IPS-20b (cell line): ENCODE results near the gene UST.
A peak's percentile ranks its signal among the peaks of the same experiment; 100 is the strongest.
"Not testable (repeated sequence)": the region's sequence is repeated elsewhere in the genome, so short reads cannot be mapped to it uniquely, and the experiment has no call there.

Experiments
- H3K27ac ChIP-seq: one replicate; pipeline ENCODE4 v1.5.1; 2013; ENCODE audit warnings: low read length
- H3K27me3 ChIP-seq: 2 replicates; pipeline ENCODE4 v1.6.1; 2013; ENCODE audit warnings: mild to moderate bottlenecking, low read length, inconsistent platforms; ENCODE audit not compliant: insufficient read depth
- H3K36me3 ChIP-seq: 2 replicates; pipeline ENCODE4 v1.6.1; 2013; ENCODE audit warnings: low read depth, mild to moderate bottlenecking, inconsistent platforms, low read length, moderate library complexity; ENCODE audit not compliant: insufficient read depth
- H3K4me1 ChIP-seq: 2 replicates; pipeline ENCODE4 v1.6.1; 2013; ENCODE audit warnings: mild to moderate bottlenecking, control low read depth, inconsistent platforms, low read length, moderate library complexity; ENCODE audit not compliant: insufficient read depth
- H3K4me3 ChIP-seq: 2 replicates; pipeline ENCODE4 v1.5.1; 2013; ENCODE audit warnings: mild to moderate bottlenecking, low read length, inconsistent platforms
- H3K9ac ChIP-seq: 2 replicates; pipeline ENCODE4 v1.6.1; 2013; ENCODE audit warnings: low read depth, mild to moderate bottlenecking, inconsistent platforms, low read length, moderate library complexity
- H3K9me3 ChIP-seq: 2 replicates; pipeline ENCODE4 v1.6.1; 2013; ENCODE audit warnings: mild to moderate bottlenecking, low read depth, low read length, inconsistent platforms; ENCODE audit not compliant: insufficient read depth

UST gene

GRCh38 chr6:148973538-148974208 is 226.8 kb downstream of the UST start:
- peak overlapping the region; percentile 8; the same call in 1 of the 2 replicates for H3K9ac ChIP-seq
- peaks cover 7% of the 10 kb centered on the region; the same call in 1 of the 2 replicates for H3K36me3 ChIP-seq
- H3K9me3 ChIP-seq = no peaks in the 10 kb centered on the region
- H3K4me3 ChIP-seq = no peak overlapping the region
- peaks cover 41% of the 10 kb centered on the region for H3K4me1 ChIP-seq
- no peaks in the 10 kb centered on the region for H3K27me3 ChIP-seq
- no peak overlapping the region for H3K27ac ChIP-seq

- no peaks in the 10 kb centered on the region for H3K9me3 ChIP-seq
- H3K27me3 ChIP-seq = no peaks in the 10 kb centered on the region
- H3K9ac ChIP-seq = no peak overlapping the region; the same call in 1 of the 2 replicates
- H3K27ac ChIP-seq = no peak overlapping the region
- peaks cover 7% of the 10 kb centered on the region; the same call in 1 of the 2 replicates for H3K36me3 ChIP-seq
- no peak overlapping the region for H3K4me3 ChIP-seq
- peaks cover 37% of the 10 kb centered on the region for H3K4me1 ChIP-seq
These were observed 227.5 kb downstream of the UST start for GRCh38 chr6:148974351-148974750.

DNA sequence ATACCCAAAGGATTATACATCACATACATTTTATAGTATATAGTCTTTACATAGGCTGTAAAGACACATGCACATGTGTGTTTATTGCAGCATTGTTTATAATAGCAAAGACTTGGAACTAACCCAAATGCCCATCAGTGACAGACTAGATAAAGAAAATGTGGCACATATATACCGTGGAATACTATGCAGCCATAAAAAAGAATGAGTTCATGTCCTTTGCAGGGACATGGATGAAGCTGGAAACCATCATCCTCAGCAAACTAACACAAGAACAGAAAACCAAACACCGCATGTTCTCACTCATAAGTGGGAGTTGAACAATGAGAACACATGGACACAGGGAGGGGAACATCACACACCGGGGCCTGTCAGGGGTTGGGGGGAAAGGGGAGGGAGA is 231.5 kb downstream of the UST start:
- Histone ChIP-seq H3K4me1 (peaks cover 16% of the 10 kb centered on the region; the same call in 1 of the 2 replicates), H3K36me3 (peaks cover 10% of the 10 kb centered on the region; the same call in 1 of the 2 replicates)
- not testable (repeated sequence) for H3K9me3 ChIP-seq, H3K4me3 ChIP-seq, H3K9ac ChIP-seq, H3K27ac ChIP-seq, H3K27me3 ChIP-seq

DNA sequence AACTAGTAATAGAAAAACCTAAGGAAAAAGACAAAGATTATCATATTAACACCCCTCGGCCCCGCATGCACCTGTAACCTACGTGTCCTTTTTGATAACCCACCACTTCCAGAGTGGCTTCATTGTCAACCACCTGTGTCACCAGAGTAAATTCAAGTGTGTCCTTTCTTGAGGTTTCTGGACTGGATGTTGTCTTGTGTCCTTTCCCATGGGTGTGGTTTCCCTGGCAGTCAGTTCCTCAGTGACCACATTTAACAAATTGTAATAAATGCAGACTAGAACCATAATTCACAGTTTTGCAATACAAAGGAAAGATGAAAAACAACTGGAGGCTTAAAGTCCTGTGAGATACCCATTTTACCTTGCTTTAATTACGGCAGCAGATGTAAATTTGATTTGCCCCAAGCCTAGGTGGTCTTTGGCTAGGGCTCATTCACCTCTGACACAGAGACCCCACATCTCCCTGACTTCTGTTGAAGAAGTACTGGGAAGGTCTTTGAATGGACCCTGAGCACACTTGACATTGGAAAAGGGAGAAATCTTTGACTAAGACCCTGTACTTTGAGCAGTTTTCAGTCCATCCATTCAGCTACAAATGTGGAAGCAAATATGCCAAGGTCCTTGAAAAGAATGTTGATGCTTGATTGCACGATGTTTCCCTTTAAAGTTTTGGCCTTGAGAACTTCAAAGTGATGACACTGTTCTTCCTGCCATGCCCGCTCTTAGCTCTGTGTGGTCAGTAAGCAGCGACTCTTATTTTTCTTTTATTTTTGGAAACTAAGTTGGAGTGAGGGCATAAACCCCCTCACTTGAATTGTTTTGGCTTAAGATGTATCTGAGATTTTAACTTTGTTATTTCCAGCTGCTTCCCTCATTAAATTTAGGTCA is 232.4 kb downstream of the UST start:
- H3K4me1 ChIP-seq = peaks cover 7% of the 10 kb centered on the region; the same call in 1 of the 2 replicates
- no peak overlapping the region for H3K4me3 ChIP-seq
- peaks cover 10% of the 10 kb centered on the region; the same call in 1 of the 2 replicates for H3K36me3 ChIP-seq
- no peaks in the 10 kb centered on the region for H3K27me3 ChIP-seq
- H3K9me3 ChIP-seq = no peaks in the 10 kb centered on the region
- H3K27ac ChIP-seq = no peak overlapping the region
- H3K9ac ChIP-seq = no peak overlapping the region

GRCh38 chr6:148980234-148980633 is 233.4 kb downstream of the UST start:
- H3K27me3 ChIP-seq = no peaks in the 10 kb centered on the region
- H3K36me3 ChIP-seq = peaks cover 3% of the 10 kb centered on the region; the same call in 1 of the 2 replicates
- H3K4me3 ChIP-seq = no peak overlapping the region

DNA sequence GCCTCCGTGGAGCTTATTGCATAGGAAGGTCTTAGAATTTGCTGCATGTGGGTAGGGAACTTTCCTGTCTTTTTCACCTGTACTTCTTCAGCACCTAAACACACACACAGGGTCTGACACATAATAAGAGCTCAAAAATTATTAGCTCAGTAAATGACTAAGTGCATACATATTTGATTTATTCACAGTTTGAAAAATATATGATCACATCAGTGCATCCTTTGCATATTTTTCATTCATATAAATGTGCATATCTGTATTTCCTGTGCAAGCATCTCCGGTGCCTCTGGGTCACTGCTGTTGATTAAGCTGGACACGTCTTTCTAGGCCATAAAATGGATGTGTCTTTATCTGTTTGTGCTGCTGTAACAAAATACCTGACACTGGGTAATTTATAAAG is 234.7 kb downstream of the UST start:
- H3K27me3 ChIP-seq = no peaks in the 10 kb centered on the region

More at GRCh38 chr6:148980234-148980633, 233.4 kb downstream of the UST start:
- no peak overlapping the region for H3K9ac ChIP-seq
- H3K27ac ChIP-seq = no peak overlapping the region
- H3K4me1 ChIP-seq = peaks cover 6% of the 10 kb centered on the region; the same call in 1 of the 2 replicates
- no peaks in the 10 kb centered on the region for H3K9me3 ChIP-seq

GRCh38 chr6:148983101-148983761 is 236.4 kb downstream of the UST start:
- H3K4me3 ChIP-seq = no peak overlapping the region
- no peak overlapping the region for H3K27ac ChIP-seq
- peaks cover 27% of the 10 kb centered on the region for H3K36me3 ChIP-seq
- H3K27me3 ChIP-seq = no peaks in the 10 kb centered on the region
- peaks cover 10% of the 10 kb centered on the region; the same call in 1 of the 2 replicates for H3K4me1 ChIP-seq
- H3K9me3 ChIP-seq = no peaks in the 10 kb centered on the region
- no peak overlapping the region for H3K9ac ChIP-seq

More for the DNA sequence above, 234.7 kb downstream of the UST start:
- peaks cover 6% of the 10 kb centered on the region; the same call in 1 of the 2 replicates for H3K4me1 ChIP-seq
- no peak overlapping the region for H3K4me3 ChIP-seq
- no peaks in the 10 kb centered on the region for H3K9me3 ChIP-seq
- no peak overlapping the region for H3K27ac ChIP-seq
- H3K36me3 ChIP-seq = peaks cover 10% of the 10 kb centered on the region
- no peak overlapping the region for H3K9ac ChIP-seq

GRCh38 chr6:148983966-148984365 is 237.1 kb downstream of the UST start:
- H3K4me1 ChIP-seq = peaks cover 16% of the 10 kb centered on the region
- no peaks in the 10 kb centered on the region for H3K27me3 ChIP-seq
- H3K9ac ChIP-seq = no peak overlapping the region
- no peak overlapping the region for H3K4me3 ChIP-seq
- H3K27ac ChIP-seq = no peak overlapping the region
- H3K9me3 ChIP-seq = no peaks in the 10 kb centered on the region
- H3K36me3 ChIP-seq = peaks cover 27% of the 10 kb centered on the region

- no peaks in the 10 kb centered on the region for H3K27me3 ChIP-seq
- H3K27ac ChIP-seq = no peak overlapping the region
- peaks cover 20% of the 10 kb centered on the region for H3K4me1 ChIP-seq
- H3K9ac ChIP-seq = no peak overlapping the region
- no peaks in the 10 kb centered on the region for H3K9me3 ChIP-seq
- H3K4me3 ChIP-seq = no peak overlapping the region
- peaks cover 27% of the 10 kb centered on the region for H3K36me3 ChIP-seq
These were observed 237.8 kb downstream of the UST start for GRCh38 chr6:148984531-148985056.

DNA sequence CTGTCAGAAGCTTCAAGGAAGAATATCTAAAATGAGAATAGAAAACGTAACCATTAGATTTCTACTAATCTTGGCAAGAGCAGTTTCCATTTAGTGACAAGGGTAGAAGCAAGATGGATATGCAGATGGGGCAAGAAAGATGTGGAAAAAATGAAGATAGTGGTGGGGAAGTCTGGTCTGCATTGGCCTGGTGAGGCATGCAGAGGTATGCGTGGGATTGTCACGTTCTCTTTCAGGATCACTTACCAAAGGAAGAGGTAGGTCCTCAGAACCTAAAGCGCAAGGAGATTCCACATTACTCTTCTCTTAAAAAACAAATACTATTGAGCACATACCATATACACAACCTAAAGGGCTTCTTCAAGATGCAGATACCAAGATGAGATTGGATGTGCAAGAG is 238.7 kb downstream of the UST start:
- peaks cover 27% of the 10 kb centered on the region for H3K36me3 ChIP-seq
- H3K9ac ChIP-seq = no peak overlapping the region
- H3K27me3 ChIP-seq = no peaks in the 10 kb centered on the region
- no peak overlapping the region for H3K27ac ChIP-seq
- H3K4me3 ChIP-seq = no peak overlapping the region
- H3K4me1 ChIP-seq = peaks cover 22% of the 10 kb centered on the region
- H3K9me3 ChIP-seq = no peaks in the 10 kb centered on the region

GRCh38 chr6:148986608-148987007 is 239.8 kb downstream of the UST start:
- H3K9me3 ChIP-seq = no peaks in the 10 kb centered on the region

More at GRCh38 chr6:148986608-148987007, 239.8 kb downstream of the UST start:
- H3K27me3 ChIP-seq = no peaks in the 10 kb centered on the region
- no peak overlapping the region for H3K9ac ChIP-seq
- H3K4me1 ChIP-seq = peaks cover 25% of the 10 kb centered on the region
- no peak overlapping the region for H3K4me3 ChIP-seq
- peaks cover 27% of the 10 kb centered on the region for H3K36me3 ChIP-seq
- no peak overlapping the region for H3K27ac ChIP-seq
